Activated T-cell treated with anti-CD3 and anti-CD28 coated beads, Interleukin-2, amount 50 U/mL, for 48 hours (primary cell): ENCODE results near the gene SIPA1.
"Not testable (repeated sequence)": the region's sequence is repeated elsewhere in the genome, so short reads cannot be mapped to it uniquely, and the experiment has no call there.

Experiments used
- DNase-seq, 2 experiments: peaks; one replicate each; pipeline ENCODE4 v3.0.0-alpha.2; 2020

The SIPA1 gene

DNA sequence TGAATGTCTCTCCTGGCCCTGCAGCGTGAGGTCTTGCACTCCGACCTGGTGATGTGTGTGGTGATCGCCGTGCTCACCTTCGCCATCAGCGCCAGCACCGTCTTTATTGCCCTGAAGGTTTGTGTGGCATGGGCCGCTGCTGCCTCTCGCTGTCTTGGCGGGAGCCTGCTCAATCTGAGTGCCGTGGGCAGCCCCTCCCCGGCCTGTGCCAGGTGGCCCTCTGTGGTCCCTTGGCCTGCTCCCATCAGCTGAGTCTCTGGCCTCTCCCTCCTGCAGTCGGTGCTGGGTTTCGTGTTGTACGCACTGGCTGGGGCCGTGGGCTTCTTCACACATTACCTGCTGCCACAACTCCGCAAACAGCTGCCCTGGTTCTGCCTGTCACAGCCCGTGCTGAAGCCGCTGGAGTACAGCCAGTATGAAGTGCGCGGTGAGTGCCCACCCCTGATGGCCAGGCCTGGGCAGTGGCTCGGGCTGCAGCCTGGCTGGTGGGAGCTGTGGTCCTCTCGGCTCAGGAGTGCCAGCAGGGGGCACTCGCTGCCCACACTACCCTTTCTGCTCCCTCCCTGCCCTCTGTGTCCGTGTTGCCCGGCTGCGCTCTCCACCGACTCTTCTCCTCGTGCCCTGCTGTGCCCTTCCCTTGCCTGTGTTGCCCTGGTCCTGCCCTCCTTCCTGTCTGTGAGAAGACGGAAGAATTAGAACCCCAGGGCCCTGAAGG lies 12.1 kb upstream of the SIPA1 start:
- DNase-seq: peak; percentile 59 to 65

DNA sequence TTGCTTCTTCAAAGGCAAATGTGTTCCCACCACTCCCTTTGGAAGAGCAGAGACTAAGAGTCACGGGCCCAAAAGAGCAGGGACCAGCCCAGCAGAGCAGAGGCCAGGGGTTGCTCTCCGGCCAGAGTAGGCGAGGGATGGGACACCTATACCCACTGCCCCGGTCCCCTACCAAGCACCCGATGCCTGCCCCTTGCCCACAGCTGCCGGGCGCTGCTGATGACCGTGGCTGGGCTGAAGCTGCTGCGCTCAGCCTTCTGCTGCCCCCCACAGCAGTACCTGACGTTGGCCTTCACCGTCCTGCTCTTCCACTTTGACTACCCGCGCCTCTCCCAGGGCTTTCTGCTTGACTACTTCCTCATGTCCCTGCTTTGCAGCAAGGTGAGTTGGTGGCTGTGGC lies 10.7 kb upstream of the SIPA1 start:
- no peak for DNase-seq

DNA sequence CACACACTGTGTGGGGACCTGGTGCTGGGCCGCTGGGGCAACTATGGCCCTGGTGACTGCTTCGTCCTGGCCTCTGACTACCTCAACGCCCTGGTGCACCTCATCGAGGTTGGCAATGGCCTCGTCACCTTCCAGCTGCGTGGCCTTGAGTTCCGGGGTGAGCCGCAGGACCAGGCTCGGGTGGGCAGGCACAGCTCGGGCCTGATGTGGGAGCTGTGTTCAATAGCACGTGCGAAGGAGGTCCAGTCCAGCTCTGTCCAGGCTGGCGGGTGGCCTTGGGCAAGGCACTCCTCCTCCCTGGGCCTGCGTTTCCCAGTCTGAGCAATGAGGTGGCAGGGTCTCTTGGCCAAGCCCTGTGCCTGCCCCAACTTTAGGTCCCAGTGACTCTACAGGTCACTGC lies 8.3 kb upstream of the SIPA1 start:
- DNase-seq: no peak

DNA sequence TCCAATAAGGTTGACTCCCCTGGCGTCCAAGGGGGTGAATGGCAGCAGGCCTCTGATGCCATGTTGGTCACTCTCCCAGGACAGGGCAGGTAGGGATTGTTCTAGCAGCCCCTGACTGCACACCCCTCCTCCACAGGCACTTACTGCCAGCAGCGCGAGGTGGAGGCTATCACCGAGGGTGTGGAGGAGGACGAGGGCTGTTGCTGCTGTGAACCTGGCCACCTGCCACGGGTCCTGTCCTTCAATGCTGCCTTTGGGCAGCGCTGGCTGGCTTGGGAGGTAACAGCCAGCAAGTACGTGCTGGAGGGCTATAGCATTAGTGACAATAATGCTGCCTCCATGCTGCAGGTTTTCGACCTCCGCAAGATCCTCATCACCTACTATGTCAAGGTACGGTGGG lies 7.7 kb upstream of the SIPA1 start:
- DNase-seq: no peak

DNA sequence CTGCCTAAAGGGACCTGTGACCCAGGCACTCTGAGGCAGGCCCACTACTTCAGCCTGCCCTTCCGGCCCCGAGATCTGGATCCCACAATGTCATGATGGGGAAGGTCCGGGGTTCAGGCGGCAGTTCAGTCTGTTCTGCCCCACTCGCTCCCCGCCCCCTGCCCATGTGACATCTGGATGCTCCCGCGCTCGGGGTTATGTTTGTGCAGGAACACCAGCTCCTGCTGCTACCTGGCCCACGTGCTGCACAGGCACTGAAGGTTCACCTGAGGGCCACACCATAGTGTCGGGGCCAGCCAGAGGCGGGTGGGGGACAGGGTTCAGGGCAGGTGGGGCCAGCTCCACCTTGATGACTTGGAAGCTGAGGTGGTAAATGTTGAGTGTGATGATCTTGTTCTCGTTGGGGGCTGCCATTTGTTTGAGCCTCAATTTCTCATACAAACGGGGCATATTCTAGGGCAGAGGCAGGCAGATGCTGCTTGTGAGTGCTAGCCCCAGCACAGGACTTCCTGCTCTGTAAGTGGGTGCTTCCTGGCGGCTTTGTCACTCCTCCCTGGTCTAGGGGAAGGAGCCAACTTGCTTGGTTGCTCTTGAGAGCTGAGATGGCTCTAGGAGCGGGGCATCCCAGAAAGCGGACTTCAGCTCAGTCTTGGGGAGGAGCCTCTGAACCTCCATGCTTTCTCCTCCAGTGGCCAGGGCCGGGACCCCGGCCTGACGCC lies 4.4 kb upstream of the SIPA1 start:
- DNase-seq: no peak

DNA sequence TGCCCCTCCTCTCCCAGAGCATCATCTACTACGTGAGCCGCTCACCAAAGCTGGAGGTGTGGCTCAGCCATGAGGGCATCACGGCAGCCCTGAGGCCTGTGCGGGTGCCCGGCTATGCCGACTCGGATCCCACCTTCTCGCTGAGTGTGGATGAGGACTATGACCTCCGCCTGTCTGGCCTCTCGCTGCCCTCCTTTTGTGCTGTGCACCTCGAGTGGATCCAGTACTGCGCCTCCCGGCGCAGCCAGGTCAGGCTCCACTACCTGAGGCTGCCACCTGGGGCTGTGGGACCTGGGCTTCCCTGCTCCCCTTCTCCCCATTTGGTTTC lies 3.8 kb upstream of the SIPA1 start:
- DNase-seq: no peak

DNA sequence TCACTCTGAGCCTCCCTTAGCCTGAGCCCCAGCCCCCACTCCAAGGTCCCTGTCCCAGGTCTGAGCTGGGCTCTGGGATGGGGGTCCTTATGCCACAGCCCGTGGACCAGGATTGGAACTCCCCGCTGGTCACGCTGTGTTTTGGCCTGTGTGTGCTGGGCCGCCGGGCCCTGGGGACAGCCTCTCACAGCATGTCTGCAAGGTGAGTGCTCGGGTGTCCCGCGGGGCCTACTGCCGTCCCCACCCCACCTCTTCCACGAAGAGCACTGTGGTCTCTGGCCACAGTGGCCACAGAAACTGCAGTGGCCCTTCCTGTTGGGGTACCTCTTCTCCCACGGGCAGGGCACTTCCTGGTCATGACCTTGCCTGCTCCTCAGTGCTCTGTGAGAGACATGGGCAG lies 3.5 kb upstream of the SIPA1 start:
- DNase-seq: no peak

DNA sequence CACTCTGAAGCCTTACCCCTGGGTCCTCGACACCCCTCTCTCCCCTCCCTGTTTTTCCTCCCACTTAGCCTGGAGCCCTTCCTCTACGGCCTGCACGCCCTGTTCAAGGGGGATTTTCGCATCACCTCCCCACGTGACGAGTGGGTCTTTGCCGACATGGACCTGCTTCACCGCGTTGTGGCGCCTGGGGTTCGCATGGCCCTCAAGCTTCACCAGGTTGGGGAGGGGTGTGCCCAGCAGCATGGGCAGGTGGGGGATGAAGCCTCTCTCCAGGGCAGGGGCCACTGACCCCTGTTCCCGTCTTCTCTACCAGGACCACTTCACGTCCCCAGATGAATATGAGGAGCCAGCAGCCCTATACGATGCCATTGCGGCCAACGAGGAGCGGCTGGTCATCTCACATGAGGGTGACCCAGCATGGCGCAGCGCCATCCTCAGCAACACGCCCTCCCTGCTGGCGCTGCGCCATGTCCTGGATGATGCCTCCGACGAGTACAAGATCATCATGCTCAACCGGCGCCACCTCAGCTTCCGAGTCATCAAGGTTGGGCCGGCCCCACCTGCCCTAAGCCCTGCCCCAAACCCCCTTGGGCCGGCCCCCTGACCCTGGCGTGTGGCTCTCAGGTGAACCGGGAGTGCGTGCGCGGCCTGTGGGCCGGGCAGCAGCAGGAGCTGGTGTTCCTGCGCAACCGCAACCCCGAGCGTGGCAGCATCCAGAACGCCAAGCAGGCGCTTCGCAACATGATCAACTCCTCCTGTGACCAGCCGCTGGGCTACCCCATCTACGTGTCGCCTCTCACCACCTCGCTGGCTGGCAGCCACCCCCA lies 2.8 kb upstream of the SIPA1 start:
- DNase-seq: no peak

DNA sequence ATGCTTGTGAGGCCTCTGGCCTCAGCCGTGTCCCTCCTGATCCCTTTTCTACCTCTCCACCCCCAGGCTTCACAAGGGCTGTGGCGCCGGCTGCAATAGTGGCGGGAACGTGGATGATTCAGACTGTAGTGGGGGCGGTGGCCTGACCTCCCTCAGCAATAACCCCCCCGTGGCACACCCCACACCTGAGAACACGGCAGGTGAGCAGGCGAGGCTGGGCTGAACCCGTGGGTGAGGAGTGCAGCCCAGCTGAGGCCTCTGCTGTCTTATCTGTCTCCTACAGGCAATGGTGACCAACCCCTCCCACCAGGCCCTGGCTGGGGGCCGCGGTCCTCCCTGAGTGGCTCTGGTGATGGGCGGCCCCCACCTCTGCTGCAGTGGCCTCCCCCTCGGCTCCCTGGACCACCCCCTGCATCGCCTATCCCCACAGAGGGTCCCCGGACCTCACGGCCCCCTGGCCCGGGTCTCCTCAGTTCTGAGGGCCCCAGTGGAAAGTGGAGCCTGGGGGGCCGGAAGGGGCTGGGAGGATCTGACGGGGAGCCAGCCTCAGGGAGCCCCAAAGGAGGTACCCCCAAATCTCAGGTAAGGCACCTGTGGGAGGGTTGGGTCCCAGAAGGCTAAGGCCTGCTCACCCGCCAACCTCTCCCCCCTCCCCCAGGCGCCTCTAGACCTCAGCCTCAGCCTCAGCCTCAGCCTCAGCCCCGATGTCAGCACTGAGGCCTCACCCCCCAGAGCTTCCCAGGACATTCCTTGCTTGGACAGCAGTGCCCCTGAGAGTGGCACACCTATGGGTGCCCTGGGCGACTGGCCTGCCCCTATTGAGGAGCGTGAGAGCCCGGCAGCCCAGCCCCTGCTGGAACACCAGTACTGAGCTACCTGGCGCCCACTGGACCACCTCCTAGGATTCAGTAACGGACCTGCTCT lies 1.5 kb upstream of the SIPA1 start:
- DNase-seq: no peak

DNA sequence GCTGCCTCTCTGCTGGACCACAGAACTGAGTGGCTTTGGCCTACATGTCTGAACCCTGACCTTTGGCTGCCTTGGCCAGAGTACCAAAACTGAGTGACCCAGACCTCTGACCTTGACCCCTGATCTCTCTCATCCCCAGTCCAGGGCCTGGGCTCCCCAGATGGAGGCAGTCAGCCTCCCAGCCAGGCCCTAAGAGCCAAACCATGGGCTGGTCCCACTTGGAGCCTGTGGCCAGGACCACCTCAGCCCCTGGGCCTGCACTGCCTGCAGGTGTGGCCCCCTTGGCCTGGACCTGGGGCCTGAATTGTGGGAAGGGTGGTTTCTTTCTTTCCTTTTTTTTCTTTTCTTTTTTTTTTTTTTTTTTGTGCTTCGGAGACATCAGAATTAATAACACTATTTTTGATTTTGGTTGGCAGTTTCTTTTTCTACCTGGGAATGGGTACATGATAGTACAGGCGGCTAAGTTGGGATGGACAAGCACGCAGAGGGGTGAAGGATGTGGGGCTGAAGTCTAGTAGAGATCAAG lies 806 bp upstream of the SIPA1 start:
- no peak for DNase-seq

DNA sequence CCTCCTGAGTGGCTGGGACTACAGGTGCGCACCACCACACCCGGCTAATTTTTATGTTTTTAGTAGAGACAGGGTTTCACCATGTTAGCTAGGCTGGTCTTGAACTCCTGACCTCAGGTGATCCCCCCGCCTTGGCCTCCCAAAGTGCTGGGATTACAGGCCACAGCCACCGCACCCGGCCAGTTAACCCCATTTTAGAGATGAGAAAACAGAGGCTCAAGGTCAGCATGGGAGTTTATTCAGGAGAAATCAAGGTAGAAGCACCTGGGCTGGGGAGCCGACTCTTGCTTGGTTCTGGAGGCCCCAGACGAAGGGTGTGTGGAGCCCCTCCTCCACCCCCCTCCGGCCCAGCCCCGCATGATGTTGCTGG lies 1.3 kb downstream of the SIPA1 start:
- not testable (repeated sequence) for DNase-seq

DNA sequence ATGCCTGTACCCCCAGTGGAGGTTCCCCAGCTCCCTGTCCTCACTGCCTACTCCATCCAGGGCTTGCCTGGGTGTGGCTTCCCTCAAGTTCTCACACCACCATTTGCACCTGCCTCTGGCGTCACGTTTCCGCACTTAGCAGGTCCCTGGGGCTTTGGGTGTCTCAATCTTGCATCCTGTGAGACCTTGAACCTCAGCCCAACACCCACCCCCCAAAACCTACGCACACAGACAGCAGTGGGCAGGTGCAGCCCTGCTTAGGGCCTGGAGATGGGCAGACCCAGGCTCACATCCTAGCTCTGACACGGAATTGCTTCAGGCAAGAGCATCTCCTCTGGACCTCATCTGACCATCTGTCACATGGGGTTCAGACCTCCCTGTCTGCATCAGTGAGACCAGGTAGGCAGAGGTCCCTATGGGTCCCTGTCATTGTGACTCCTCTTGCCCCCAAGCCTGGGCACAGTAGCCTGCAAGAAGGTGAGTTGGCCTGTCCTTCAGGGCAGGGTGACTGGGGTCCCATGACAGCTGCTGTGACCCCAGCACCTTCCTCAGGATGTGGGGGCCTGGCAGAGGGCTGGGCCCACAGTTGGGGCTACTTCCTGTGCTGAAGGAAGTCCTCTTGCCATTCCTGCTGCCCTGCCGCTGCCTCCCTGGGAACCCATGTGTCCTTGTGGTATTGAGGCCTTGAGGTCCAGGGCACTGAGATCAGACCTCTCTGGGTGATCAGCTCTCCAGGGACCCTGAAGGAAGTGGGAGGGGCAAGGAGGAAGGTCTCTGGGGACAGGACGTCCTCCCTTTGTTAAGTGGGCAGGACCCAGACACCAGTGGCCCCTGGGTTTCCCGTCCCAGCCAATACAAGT lies 2.0 kb downstream of the SIPA1 start:
- DNase-seq: peak; percentile 62 to 64

DNA sequence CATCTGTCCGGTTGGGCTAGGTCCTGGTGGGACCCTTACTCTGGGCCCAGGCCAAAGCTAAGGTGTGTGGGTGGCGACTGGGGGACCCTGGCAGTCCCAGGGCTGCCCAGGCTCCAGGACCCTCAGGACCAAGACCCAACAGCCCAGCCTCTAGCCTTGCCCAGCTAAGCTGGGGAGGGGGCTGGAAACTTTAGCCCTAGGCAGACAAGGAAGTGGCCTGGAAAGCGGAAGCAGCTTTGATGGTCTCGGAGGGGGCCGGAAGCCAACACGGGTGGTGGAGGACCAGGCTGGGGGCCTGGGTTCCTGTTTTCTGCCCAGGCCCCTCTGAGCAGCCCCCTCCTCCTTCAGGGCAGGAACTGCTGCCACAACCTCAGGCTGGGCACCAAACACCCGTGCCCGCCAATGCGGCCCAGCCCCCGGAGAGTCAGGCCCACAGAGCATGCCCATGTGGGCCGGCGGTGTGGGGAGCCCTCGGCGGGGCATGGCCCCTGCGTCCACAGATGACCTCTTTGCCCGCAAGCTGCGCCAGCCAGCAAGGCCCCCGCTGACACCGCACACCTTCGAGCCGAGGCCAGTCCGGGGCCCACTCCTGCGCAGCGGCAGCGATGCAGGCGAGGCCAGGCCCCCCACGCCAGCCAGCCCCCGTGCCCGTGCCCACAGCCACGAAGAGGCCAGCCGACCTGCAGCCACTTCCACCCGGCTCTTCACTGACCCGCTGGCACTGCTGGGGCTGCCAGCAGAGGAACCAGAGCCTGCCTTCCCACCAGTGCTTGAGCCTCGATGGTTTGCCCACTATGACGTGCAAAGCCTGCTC lies 2.8 kb downstream of the SIPA1 start:
- DNase-seq: peak; percentile 44 to 58

DNA sequence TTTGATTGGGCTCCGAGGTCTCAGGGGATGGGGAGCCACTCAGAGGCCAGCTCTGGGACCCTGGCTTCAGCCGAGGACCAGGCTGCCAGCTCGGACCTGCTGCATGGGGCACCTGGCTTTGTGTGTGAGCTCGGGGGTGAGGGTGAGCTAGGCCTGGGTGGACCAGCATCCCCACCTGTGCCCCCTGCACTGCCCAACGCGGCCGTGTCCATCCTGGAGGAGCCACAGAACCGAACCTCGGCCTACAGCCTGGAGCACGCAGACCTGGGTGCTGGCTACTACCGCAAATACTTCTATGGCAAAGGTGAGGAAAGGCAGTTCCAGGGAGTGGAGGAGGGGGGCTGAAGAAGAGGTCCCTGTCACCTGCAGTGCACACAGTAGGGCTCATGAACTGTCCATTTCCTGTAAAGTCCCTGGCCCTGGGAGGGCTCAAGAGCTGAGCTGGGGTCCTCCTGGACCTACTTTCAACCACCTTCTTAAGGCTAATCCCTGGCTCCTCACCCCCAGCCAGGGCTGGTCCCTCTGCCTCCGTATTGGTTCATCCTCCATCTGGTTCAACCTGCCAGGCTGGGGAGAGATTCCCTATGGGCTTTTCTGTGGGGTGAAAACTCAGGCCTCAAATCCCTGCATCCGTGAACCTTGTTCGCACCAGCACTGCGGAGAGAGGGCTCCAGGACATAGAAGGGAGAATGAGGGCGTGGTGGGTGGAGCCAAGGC lies 3.6 kb downstream of the SIPA1 start:
- DNase-seq: no peak

DNA sequence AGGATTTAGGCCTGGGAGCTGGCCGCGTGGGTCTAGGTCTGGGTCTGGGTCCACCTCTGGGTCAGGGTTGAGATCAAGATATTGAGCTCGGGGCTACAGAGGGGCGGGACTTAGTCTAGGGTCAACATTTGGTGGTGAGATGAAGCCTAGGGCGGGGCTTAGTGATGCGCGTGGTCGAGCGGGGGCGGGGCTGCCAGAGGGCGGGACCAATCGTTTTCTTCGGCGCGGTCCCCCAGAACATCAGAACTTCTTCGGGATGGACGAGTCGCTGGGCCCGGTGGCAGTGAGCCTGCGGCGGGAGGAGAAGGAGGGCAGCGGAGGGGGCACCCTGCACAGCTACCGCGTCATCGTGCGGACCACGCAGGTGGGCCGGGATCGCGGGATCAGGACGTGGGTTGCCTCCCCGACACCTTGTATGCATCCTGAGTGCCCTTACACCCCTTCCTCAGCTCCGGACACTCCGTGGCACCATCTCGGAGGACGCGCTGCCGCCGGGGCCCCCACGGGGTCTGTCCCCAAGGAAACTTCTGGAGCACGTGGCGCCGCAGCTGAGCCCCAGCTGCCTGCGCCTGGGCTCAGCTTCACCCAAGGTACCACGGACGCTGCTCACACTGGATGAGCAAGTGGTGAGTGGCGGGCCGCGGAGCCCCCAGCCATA lies 4.2 kb downstream of the SIPA1 start:
- DNase-seq: peak; percentile 42 to 59

DNA sequence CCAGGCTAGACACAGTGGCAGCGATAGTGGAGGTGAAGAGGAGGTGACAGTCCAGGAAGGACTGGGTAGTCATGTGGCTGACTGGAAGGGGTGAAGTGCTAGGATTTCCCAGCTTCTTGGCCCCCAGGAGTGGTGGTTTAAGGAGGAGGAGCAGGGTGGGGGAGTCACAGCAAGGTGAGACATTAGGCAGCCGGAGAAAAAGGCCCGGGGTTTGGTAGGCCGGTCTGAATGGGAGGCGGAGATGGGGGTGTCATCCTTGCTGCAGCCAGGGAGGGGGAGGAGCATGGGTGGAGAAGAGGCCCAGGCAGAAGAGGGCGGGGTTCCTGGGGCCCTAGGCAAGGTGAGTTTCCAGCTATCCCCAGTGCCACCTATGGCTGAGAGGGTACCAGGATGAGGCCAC lies 6.1 kb downstream of the SIPA1 start:
- DNase-seq: peak in 1 of 2 experiments; percentile 44

DNA sequence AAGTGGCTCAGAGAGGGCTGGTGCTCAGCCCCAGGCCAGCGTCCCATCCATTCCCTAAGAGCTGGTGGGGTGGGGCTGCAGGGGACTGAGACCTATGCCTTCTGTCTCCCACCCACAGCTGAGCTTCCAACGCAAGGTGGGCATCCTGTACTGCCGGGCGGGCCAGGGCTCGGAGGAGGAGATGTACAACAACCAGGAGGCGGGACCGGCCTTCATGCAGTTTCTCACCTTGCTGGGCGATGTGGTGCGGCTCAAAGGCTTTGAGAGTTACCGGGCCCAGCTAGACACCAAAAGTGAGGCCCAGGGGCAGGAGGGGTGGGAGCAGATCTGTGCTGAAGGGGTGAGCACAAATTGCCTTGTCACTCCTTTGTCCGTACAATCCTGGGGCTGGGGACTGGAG lies 6.9 kb downstream of the SIPA1 start:
- DNase-seq: no peak

DNA sequence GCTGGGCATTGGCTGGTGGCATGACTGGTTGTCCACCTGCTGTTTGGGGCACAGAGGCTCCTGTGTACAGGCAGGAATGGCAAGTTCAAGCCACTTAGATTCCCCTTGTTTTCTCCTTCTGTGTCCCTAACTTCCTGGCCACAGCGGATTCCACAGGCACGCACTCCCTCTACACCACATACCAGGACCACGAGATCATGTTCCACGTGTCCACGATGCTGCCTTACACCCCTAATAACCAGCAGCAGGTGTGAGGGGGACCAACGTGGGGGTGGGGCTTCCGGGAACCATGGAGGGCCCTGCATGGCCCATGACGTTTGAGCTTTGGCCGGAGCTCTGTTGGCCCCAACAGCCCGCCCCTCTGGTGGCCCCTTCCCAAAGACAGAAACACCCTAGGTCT lies 7.8 kb downstream of the SIPA1 start:
- no peak for DNase-seq

DNA sequence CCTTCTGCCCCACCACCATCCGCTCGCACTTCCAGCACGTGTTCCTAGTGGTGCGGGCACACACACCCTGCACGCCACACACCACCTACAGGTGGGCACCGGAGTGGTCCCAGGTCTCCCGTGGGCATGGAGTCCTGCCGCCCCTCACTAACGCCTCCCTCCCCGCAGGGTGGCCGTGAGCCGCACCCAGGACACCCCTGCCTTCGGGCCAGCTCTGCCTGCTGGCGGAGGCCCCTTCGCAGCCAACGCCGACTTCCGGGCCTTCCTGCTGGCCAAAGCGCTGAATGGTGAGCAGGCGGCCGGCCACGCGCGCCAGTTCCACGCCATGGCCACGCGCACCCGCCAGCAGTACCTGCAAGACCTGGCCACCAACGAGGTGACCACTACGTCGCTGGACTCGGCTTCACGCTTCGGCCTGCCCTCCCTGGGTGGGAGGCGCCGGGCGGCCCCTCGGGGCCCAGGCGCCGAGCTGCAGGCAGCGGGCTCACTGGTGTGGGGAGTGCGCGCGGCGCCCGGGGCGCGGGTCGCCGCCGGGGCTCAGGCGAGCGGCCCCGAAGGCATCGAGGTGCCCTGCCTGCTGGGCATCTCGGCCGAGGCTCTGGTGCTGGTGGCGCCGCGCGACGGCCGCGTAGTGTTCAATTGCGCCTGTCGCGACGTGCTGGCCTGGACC lies 8.5 kb downstream of the SIPA1 start:
- no peak for DNase-seq
